OCI-LY1 (cell line): ENCODE data around the gene INPP4A.

Experiments
- EZH2 ChIP-seq: fragments of 200-600 bp; sonication (generic), shearing (Covaris generic); IDR thresholded peaks from 2 replicates; pipeline ENCODE4 v1.8.0; 2017; ENCODE audit warnings: borderline replicate concordance, mixed run types, mild to moderate bottlenecking, antibody characterized with exemption, low read length, moderate library complexity, mixed read lengths
- TF ChIP-seq, protein P1 (sequence below): fragments of 200-600 bp; sonication (generic), shearing (Covaris generic); IDR thresholded peaks from 2 replicates; pipeline ENCODE4 v1.5.1; 2017; ENCODE audit warnings: mild to moderate bottlenecking, antibody characterized with exemption, low read length, moderate library complexity, mixed read lengths

GRCh38 chr2:98538280-98539041, 93.8 kb downstream of the INPP4A start:
- TF ChIP-seq, protein P1, sequence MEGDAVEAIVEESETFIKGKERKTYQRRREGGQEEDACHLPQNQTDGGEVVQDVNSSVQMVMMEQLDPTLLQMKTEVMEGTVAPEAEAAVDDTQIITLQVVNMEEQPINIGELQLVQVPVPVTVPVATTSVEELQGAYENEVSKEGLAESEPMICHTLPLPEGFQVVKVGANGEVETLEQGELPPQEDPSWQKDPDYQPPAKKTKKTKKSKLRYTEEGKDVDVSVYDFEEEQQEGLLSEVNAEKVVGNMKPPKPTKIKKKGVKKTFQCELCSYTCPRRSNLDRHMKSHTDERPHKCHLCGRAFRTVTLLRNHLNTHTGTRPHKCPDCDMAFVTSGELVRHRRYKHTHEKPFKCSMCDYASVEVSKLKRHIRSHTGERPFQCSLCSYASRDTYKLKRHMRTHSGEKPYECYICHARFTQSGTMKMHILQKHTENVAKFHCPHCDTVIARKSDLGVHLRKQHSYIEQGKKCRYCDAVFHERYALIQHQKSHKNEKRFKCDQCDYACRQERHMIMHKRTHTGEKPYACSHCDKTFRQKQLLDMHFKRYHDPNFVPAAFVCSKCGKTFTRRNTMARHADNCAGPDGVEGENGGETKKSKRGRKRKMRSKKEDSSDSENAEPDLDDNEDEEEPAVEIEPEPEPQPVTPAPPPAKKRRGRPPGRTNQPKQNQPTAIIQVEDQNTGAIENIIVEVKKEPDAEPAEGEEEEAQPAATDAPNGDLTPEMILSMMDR = no peak
- no peak for TF ChIP-seq EZH2
